Measurements from ENCODE around the gene MED20. TPM values are rescaled to one million over a fixed set of nuclear protein-coding genes. Genes with fewer than 3 reads are reported as not detected.

The MED20 gene
- polyA plus RNA-seq, 1 experiment = 34.4 TPM

DNA sequence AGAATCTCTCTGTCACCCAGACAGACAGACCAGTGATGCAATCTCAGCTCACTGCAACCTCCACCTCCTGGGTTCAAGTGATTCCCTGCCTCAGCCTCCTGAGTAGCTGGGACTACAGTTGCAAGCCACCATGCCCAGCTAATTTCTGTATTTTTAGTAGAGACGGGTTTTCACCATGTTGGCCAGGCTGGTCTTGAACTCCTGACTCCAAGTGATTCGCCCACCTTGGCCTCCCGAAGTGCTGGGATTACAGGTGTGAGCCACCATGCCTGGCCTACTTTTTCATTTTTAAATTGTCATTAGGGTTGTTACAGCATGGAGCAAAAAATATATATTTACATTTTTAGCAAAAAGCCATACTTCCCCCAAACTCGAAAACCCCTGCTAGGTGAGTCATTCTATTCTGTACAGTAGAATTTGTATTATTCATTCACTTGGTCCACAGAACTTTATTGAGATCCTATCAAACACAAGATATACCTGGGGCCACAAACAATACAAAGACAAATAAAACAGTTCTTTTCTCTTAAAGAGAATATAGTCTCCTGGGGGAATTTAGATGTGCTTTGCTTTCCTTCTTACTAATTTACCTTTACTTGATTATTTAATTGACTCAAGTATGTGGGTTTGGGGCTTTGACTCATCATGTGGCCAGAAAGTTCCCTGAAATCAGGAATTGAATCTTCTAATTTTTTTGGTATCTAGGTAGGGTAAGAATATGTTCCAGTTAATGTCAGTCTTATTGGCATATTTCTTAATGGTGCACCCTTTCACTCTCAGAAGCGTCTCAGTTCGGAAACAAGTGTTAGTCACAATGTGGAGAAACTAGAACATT is 37.3 kb upstream of the MED20 start:
- TF ChIP-seq, protein P1, sequence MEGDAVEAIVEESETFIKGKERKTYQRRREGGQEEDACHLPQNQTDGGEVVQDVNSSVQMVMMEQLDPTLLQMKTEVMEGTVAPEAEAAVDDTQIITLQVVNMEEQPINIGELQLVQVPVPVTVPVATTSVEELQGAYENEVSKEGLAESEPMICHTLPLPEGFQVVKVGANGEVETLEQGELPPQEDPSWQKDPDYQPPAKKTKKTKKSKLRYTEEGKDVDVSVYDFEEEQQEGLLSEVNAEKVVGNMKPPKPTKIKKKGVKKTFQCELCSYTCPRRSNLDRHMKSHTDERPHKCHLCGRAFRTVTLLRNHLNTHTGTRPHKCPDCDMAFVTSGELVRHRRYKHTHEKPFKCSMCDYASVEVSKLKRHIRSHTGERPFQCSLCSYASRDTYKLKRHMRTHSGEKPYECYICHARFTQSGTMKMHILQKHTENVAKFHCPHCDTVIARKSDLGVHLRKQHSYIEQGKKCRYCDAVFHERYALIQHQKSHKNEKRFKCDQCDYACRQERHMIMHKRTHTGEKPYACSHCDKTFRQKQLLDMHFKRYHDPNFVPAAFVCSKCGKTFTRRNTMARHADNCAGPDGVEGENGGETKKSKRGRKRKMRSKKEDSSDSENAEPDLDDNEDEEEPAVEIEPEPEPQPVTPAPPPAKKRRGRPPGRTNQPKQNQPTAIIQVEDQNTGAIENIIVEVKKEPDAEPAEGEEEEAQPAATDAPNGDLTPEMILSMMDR (IDR thresholded peaks at IDR 0.05; ENCODE audit: insufficient read depth, low read depth, low read length) = no peak
- POLR2A ChIA-PET = no interaction called here
- Histone ChIP-seq H3K36me3 (ENCODE audit: control insufficient read depth, insufficient read depth, low read length) (no peaks in the 10 kb centered on the region), H3K4me3 (ENCODE audit: low read depth, low read length) (no peak overlapping the region), H3K27me3 (ENCODE audit: control insufficient read depth, insufficient read depth, low read length) (no peaks in the 10 kb centered on the region)
- CTCF ChIA-PET = no interaction called here
- no peak for DNase-seq (ENCODE audit: low read depth)

DNA sequence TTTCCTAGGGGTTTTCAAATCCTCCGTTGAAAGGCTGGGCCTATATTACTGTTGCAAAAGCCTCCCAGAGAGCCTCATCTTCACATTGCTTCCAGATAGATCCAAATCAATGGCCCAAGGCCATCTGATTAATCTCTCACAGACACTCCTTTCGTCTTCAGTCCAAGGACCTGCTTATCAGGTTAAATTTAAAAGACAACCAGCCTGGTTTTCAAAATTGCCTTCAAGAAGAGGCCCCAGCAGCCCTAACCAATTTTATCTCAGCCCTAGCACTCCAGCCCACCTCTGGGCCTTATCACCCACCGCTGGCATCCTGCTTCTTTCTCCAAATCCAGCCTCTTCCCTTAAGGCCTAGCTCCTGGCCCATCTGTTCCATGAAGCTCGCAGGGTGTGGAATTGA is 36.2 kb upstream of the MED20 start:
- no peaks in the 10 kb centered on the region for H3K27me3 ChIP-seq (ENCODE audit: control insufficient read depth, insufficient read depth, low read length)
- H3K36me3 ChIP-seq (ENCODE audit: control insufficient read depth, insufficient read depth, low read length) = no peaks in the 10 kb centered on the region
- TF ChIP-seq, protein P1 (IDR thresholded peaks at IDR 0.05; ENCODE audit: insufficient read depth, low read depth, low read length) = no peak
- ChIA-PET CTCF (interaction anchor here (0.7 kb wide), 1 partner anchor 611 kb away, joined by 3 read pairs; no protein-coding TSS in a partner anchor), POLR2A (no interaction called here)
- no peak for DNase-seq (ENCODE audit: low read depth)
- no peak overlapping the region for H3K4me3 ChIP-seq (ENCODE audit: low read depth, low read length)

DNA sequence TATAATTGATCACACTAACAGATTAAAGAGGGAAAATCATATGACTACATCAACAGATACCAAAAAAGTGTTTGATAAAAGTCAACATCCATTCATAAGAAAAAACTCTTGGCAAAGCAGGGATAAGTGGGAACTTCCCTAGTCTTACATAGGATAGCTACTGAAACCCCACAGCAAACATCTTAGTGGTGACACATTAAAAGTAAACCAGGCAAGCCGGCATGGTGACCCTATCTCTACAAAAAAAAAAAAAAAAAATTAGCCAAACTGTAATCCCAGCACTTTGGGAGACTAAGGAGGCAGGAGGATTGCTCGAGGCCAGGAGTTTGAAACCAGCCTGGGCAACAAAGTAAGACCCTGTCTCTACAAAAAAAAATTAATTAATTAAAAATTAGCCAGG is 34.5 kb upstream of the MED20 start:
- CTCF ChIA-PET = no interaction called here
- H3K4me3 ChIP-seq (ENCODE audit: low read depth, low read length) = no peak overlapping the region
- H3K27me3 ChIP-seq (ENCODE audit: control insufficient read depth, insufficient read depth, low read length) = no peaks in the 10 kb centered on the region
- TF ChIP-seq, protein P1 (IDR thresholded peaks at IDR 0.05; ENCODE audit: insufficient read depth, low read depth, low read length) = no peak
- no peaks in the 10 kb centered on the region for H3K36me3 ChIP-seq (ENCODE audit: control insufficient read depth, insufficient read depth, low read length)
- POLR2A ChIA-PET = no interaction called here
- no peak for DNase-seq (ENCODE audit: low read depth)

- no peak for DNase-seq (ENCODE audit: low read depth)
- CTCF ChIA-PET = no interaction called here
- TF ChIP-seq, protein P1 (IDR thresholded peaks at IDR 0.05; ENCODE audit: insufficient read depth, low read depth, low read length) = no peak
- POLR2A ChIA-PET = no interaction called here
- H3K36me3 ChIP-seq (ENCODE audit: control insufficient read depth, insufficient read depth, low read length) = no peaks in the 10 kb centered on the region
- no peak overlapping the region for H3K4me3 ChIP-seq (ENCODE audit: low read depth, low read length)
- no peaks in the 10 kb centered on the region for H3K27me3 ChIP-seq (ENCODE audit: control insufficient read depth, insufficient read depth, low read length)
These were observed 33.7 kb upstream of the MED20 start for GRCh38 chr6:41954668-41955067.

GRCh38 chr6:41947581-41948220 is 26.8 kb upstream of the MED20 start:
- ChIA-PET POLR2A (no interaction called here), CTCF (no interaction called here)
- no peaks in the 10 kb centered on the region for H3K27me3 ChIP-seq (ENCODE audit: control insufficient read depth, insufficient read depth, low read length)
- H3K4me3 ChIP-seq (ENCODE audit: low read depth, low read length) = no peak overlapping the region
- H3K36me3 ChIP-seq (ENCODE audit: control insufficient read depth, insufficient read depth, low read length) = no peaks in the 10 kb centered on the region
- TF ChIP-seq, protein P1 (IDR thresholded peaks at IDR 0.05; ENCODE audit: insufficient read depth, low read depth, low read length) = no peak
- no peak for DNase-seq (ENCODE audit: low read depth)
